HepG2 (cell line): ENCODE results near the gene IMP3.
A peak's percentile ranks its signal among the peaks of the same experiment; 100 is the strongest.

Experiments
- GABPA ChIP-seq, 2 experiments: IDR thresholded peaks; 2 replicates each; pipeline ENCODE4 v1.6.1; 2011 to 2016; ENCODE audit warnings: low read depth in 2 of 2, low read length in 1 of 2, missing biosample characterization in 1 of 2, missing genetic modification characterization in 1 of 2
- HNRNPUL1 ChIP-seq: fragments of 200-400 bp; formaldehyde crosslinking; IDR thresholded peaks from 2 replicates; pipeline ENCODE4 v1.6.1; 2017; ENCODE audit warnings: low read depth, mild to moderate bottlenecking, low read length, moderate library complexity
- NKX3-1 ChIP-seq: sonication (generic); formaldehyde crosslinking; IDR thresholded peaks from 2 replicates; pipeline ENCODE4 v1.5.0; 2020; ENCODE audit warnings: missing genetic modification reagents
- PHF8 ChIP-seq: sonication (generic); formaldehyde crosslinking; IDR thresholded peaks from 2 replicates; pipeline ENCODE4 v1.5.0; 2020; ENCODE audit warnings: missing genetic modification reagents
- POLR2AphosphoS5 ChIP-seq: IDR thresholded peaks from 2 replicates; pipeline ENCODE4 v1.6.1; 2012; ENCODE audit warnings: low read depth, low read length
- RAD21 ChIP-seq: fragments of 450-650 bp; formaldehyde crosslinking; IDR thresholded peaks from 2 replicates; pipeline ENCODE4 v1.5.0; 2020; ENCODE audit warnings: mild to moderate bottlenecking
- SMAD1 ChIP-seq: sonication (generic); formaldehyde crosslinking; IDR thresholded peaks from 2 replicates; pipeline ENCODE4 v1.4.0; 2020; ENCODE audit warnings: missing genetic modification reagents, low read depth, mild to moderate bottlenecking, borderline replicate concordance
- TAF1 ChIP-seq: sonication (generic); formaldehyde crosslinking; IDR thresholded peaks from 2 replicates; pipeline ENCODE4 v1.4.0; 2020; ENCODE audit warnings: missing genetic modification reagents
- TBP ChIP-seq: sonication (generic); formaldehyde crosslinking; IDR thresholded peaks from 2 replicates; pipeline ENCODE4 v1.5.0; 2020; ENCODE audit warnings: missing genetic modification reagents
- TBX2 ChIP-seq: sonication (generic); formaldehyde crosslinking; IDR thresholded peaks from 2 replicates; pipeline ENCODE4 v1.5.0; 2020; ENCODE audit warnings: missing genetic modification reagents, mild to moderate bottlenecking, borderline replicate concordance
- YY1 ChIP-seq: IDR thresholded peaks from 2 replicates; pipeline ENCODE4 v1.6.1; 2011; ENCODE audit warnings: low read length, low read depth, moderate library complexity, mild to moderate bottlenecking; ENCODE audit not compliant: insufficient read depth, insufficient replicate concordance
- TF ChIP-seq, protein P1 (sequence below): conservative IDR thresholded peaks from 2 replicates; pipeline ENCODE4 v1.6.1; 2018; ENCODE audit warnings: missing genetic modification reagents
- TF ChIP-seq, protein P2 (sequence below): sonication (generic); formaldehyde crosslinking; IDR thresholded peaks from 2 replicates; pipeline ENCODE4 v1.5.0; 2020; ENCODE audit warnings: mild to moderate bottlenecking, missing genetic modification reagents, moderate library complexity
- TF ChIP-seq, protein P3 (sequence below): sonication (generic); formaldehyde crosslinking; IDR thresholded peaks from 2 replicates; pipeline ENCODE4 v1.8.0; 2022; ENCODE audit warnings: mild to moderate bottlenecking, missing genetic modification reagents; ENCODE audit not compliant: insufficient replicate concordance

DNA sequence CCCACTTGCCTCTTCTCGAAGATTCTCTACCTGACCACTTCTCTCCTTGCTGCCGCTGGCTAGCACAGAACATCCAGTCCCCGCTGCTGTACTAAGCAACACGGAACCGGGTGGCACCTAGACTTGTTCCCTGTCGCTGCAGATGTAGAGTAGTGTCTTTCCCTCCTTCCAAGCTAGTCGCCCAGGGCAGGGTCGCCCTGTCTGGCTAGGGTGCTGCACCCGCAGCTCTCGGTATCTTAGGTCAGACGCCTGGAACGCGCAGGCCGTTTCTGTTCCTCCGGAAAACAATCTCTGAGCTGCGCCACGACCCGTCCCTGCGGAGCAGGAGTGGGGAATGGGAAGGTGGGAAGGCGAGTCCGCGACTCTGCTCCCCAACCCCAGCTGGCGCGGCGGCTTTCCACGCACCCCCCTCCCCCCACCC is 6.9 kb upstream of the IMP3 start:
- no peak for TF ChIP-seq RAD21 (CRISPR knock-in tag)
- TF ChIP-seq PHF8 (CRISPR knock-in tag), result no peak
- TF ChIP-seq TAF1 (CRISPR knock-in tag), result no peak
- TF ChIP-seq TBX2 (CRISPR knock-in tag), result peak; percentile 28
- TF ChIP-seq, protein P1, sequence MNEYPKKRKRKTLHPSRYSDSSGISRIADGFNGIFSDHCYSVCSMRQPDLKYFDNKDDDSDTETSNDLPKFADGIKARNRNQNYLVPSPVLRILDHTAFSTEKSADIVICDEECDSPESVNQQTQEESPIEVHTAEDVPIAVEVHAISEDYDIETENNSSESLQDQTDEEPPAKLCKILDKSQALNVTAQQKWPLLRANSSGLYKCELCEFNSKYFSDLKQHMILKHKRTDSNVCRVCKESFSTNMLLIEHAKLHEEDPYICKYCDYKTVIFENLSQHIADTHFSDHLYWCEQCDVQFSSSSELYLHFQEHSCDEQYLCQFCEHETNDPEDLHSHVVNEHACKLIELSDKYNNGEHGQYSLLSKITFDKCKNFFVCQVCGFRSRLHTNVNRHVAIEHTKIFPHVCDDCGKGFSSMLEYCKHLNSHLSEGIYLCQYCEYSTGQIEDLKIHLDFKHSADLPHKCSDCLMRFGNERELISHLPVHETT (CRISPR knock-in tag), result no peak
- TF ChIP-seq NKX3-1 (CRISPR knock-in tag), result no peak
- no peak for TF ChIP-seq SMAD1 (CRISPR knock-in tag)
- no peak for TF ChIP-seq HNRNPUL1
- no peak for TF ChIP-seq POLR2AphosphoS5
- no peak for TF ChIP-seq GABPA (IDR thresholded peaks at IDR 0.05; ENCODE audit: low read depth, low read length)
- TF ChIP-seq GABPA (CRISPR knock-in tag; IDR thresholded peaks at IDR 0.05; ENCODE audit: low read depth), result no peak
- TF ChIP-seq TBP (CRISPR knock-in tag), result no peak
- TF ChIP-seq, protein P2, sequence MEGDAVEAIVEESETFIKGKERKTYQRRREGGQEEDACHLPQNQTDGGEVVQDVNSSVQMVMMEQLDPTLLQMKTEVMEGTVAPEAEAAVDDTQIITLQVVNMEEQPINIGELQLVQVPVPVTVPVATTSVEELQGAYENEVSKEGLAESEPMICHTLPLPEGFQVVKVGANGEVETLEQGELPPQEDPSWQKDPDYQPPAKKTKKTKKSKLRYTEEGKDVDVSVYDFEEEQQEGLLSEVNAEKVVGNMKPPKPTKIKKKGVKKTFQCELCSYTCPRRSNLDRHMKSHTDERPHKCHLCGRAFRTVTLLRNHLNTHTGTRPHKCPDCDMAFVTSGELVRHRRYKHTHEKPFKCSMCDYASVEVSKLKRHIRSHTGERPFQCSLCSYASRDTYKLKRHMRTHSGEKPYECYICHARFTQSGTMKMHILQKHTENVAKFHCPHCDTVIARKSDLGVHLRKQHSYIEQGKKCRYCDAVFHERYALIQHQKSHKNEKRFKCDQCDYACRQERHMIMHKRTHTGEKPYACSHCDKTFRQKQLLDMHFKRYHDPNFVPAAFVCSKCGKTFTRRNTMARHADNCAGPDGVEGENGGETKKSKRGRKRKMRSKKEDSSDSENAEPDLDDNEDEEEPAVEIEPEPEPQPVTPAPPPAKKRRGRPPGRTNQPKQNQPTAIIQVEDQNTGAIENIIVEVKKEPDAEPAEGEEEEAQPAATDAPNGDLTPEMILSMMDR (CRISPR knock-in tag), result no peak
- no peak for TF ChIP-seq YY1
- TF ChIP-seq, protein P3, sequence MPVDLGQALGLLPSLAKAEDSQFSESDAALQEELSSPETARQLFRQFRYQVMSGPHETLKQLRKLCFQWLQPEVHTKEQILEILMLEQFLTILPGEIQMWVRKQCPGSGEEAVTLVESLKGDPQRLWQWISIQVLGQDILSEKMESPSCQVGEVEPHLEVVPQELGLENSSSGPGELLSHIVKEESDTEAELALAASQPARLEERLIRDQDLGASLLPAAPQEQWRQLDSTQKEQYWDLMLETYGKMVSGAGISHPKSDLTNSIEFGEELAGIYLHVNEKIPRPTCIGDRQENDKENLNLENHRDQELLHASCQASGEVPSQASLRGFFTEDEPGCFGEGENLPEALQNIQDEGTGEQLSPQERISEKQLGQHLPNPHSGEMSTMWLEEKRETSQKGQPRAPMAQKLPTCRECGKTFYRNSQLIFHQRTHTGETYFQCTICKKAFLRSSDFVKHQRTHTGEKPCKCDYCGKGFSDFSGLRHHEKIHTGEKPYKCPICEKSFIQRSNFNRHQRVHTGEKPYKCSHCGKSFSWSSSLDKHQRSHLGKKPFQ (CRISPR knock-in tag), result no peak
